Tibial nerve (tissue), 4 donors: Measurements from ENCODE around the gene RPLP2. TPM values are rescaled to one million over a fixed set of nuclear protein-coding genes. Genes with fewer than 3 reads are reported as not detected.

Experiments used
- DNase-seq, 2 donors: peaks; one replicate each; pipeline ENCODE4 v3.0.0-alpha.2; 2019; ENCODE audit warnings: low spot score in 2 of 2
- H3K27ac ChIP-seq, 4 donors: fragments of 200-600 bp; sonication (generic) in 3 of 4; one replicate each; pipeline ENCODE4 v1.5.1; 2017 to 2019; ENCODE audit warnings: mild to moderate bottlenecking in 1 of 4
- H3K27me3 ChIP-seq, 2 donors: fragments of 200-600 bp; sonication (generic) in 1 of 2; one replicate each; pipeline versions ENCODE4 v1.5.1 to v1.6.0; 2017 to 2019
- H3K36me3 ChIP-seq, 3 donors: fragments of 200-600 bp; sonication (generic); one replicate each; pipeline ENCODE4 v1.5.1; 2018 to 2019
- H3K4me1 ChIP-seq, 4 donors: fragments of 200-600 bp; sonication (generic) in 3 of 4; one replicate each; pipeline ENCODE4 v1.5.1; 2017 to 2019
- H3K4me3 ChIP-seq, 4 donors: fragments of 200-600 bp; sonication (generic) in 3 of 4; one replicate each; pipeline ENCODE4 v1.5.1; 2017 to 2019; ENCODE audit warnings: mild to moderate bottlenecking in 1 of 4, moderate library complexity in 1 of 4
- H3K9me3 ChIP-seq, 4 donors: fragments of 200-600 bp; sonication (generic) in 3 of 4; one replicate each; pipeline ENCODE4 v1.5.1; 2017 to 2019
- CTCF ChIP-seq, 5 experiments: fragments of 200-600 bp in 3 of 5; fragments of 450-650 bp in 2 of 5; sonication (generic) in 3 of 5; IDR thresholded peaks; one replicate each; pipeline ENCODE4 v1.5.1; 2016 to 2019; ENCODE audit warnings: antibody characterized with exemption in 5 of 5, mild to moderate bottlenecking in 3 of 5, moderate library complexity in 2 of 5
- EP300 ChIP-seq, 2 donors: sonication (generic); formaldehyde crosslinking; IDR thresholded peaks; one replicate each; pipeline ENCODE4 v1.6.1; 2017; ENCODE audit warnings: antibody characterized with exemption in 2 of 2, mild to moderate bottlenecking in 1 of 2
- POLR2A ChIP-seq, 2 donors: fragments of 450-650 bp; IDR thresholded peaks; one replicate each; pipeline ENCODE4 v1.6.1; 2017; ENCODE audit warnings: antibody characterized with exemption in 2 of 2, mild to moderate bottlenecking in 2 of 2, moderate library complexity in 2 of 2
- WGBS, 2 donors: methylation state at CpG; one replicate each; pipeline ENCODE4 v1.1.5; 2018; 5-methylcytosine and 5-hydroxymethylcytosine counted together
- total RNA-seq, 4 donors: library from RNA; depleted of rRNA; stranded (reverse); fragments of >200 nt; gene quantifications; one replicate each; pipeline ENCODE4 v1.1.0, GENCODE V29; 2016

The RPLP2 gene
- total RNA-seq, 4 donors from 2014 or later: 404 to 765 (median 584) TPM

GRCh38 chr11:763073-763463 lies 46.7 kb upstream of the RPLP2 start:
- DNase-seq: no peak
- TF ChIP-seq EP300 (IDR thresholded peaks at IDR 0.05) (no peak), POLR2A (IDR thresholded peaks at IDR 0.05) (no peak), CTCF (IDR thresholded peaks at IDR 0.05) (no peak)
- WGBS, 2 donors: 56 to 61% methylated on average over 21 to 23 of the region's 24 CpGs
- no peak overlapping the region for H3K4me3 ChIP-seq
- H3K27me3 ChIP-seq: no peaks in the 10 kb centered on the region
- peaks cover 0 to 10% (median 4%) of the 10 kb centered on the region in 4 donors for H3K4me1 ChIP-seq
- peaks cover 7 to 100% (median 33%) of the 10 kb centered on the region in 3 donors for H3K36me3 ChIP-seq
- no peaks in the 10 kb centered on the region for H3K9me3 ChIP-seq
- peak overlapping the region in 3 of 4 donors; percentile 32 to 74 (median 58) for H3K27ac ChIP-seq

GRCh38 chr11:763549-764321 lies 46.0 kb upstream of the RPLP2 start:
- no peaks in the 10 kb centered on the region for H3K9me3 ChIP-seq
- H3K4me1 ChIP-seq: peaks cover 0 to 10% (median 4%) of the 10 kb centered on the region in 4 donors
- H3K27me3 ChIP-seq: no peaks in the 10 kb centered on the region
- peaks cover 7 to 100% (median 31%) of the 10 kb centered on the region in 3 donors for H3K36me3 ChIP-seq
- no peak for DNase-seq
- no peak overlapping the region for H3K4me3 ChIP-seq
- 89 to 90% methylated on average over 19 to 22 of the region's 22 CpGs for WGBS, 2 donors
- peak overlapping the region in 1 of 4 donors; percentile 2 for H3K27ac ChIP-seq
- TF ChIP-seq CTCF (IDR thresholded peaks at IDR 0.05) (no peak), EP300 (IDR thresholded peaks at IDR 0.05) (no peak), POLR2A (IDR thresholded peaks at IDR 0.05) (no peak)

GRCh38 chr11:764322-765024 lies 45.3 kb upstream of the RPLP2 start:
- H3K9me3 ChIP-seq: no peaks in the 10 kb centered on the region
- H3K4me3 ChIP-seq: no peak overlapping the region
- TF ChIP-seq CTCF (IDR thresholded peaks at IDR 0.05): no peak
- TF ChIP-seq POLR2A (IDR thresholded peaks at IDR 0.05): no peak
- no peak for TF ChIP-seq EP300 (IDR thresholded peaks at IDR 0.05)
- H3K4me1 ChIP-seq: peaks cover 0 to 10% (median 4%) of the 10 kb centered on the region in 4 donors
- H3K27ac ChIP-seq: no peak overlapping the region
- peaks cover 7 to 98% (median 23%) of the 10 kb centered on the region in 3 donors for H3K36me3 ChIP-seq
- no peaks in the 10 kb centered on the region for H3K27me3 ChIP-seq
- DNase-seq: no peak
- 77 to 80% methylated on average over 15 to 17 of the region's 18 CpGs for WGBS, 2 donors

GRCh38 chr11:765025-765801 lies 44.6 kb upstream of the RPLP2 start:
- TF ChIP-seq POLR2A (IDR thresholded peaks at IDR 0.05) (no peak), CTCF (IDR thresholded peaks at IDR 0.05) (peak; percentile 54 to 77 (median 64))
- Histone ChIP-seq H3K27ac (peak overlapping the region in 1 of 4 donors; percentile 2), H3K36me3 (peaks cover 6 to 98% (median 19%) of the 10 kb centered on the region in 3 donors), H3K4me1 (peaks cover 0 to 10% (median 4%) of the 10 kb centered on the region in 4 donors), H3K27me3 (no peaks in the 10 kb centered on the region), H3K4me3 (no peak overlapping the region), H3K9me3 (no peaks in the 10 kb centered on the region)
- 66 to 73% methylated on average over 18 of the region's 19 CpGs for WGBS, 2 donors
- no peak for DNase-seq
